ENCODE results near the gene ERP44. TPM values are rescaled to one million over a fixed set of nuclear protein-coding genes. Genes with fewer than 3 reads are reported as not detected.

The ERP44 gene
- total and polyA plus RNA-seq, 2 donors (not counting 3 experiments of a cell fraction or from before 2014, with no cell fraction given): 9.9 to 21.4 TPM

DNA sequence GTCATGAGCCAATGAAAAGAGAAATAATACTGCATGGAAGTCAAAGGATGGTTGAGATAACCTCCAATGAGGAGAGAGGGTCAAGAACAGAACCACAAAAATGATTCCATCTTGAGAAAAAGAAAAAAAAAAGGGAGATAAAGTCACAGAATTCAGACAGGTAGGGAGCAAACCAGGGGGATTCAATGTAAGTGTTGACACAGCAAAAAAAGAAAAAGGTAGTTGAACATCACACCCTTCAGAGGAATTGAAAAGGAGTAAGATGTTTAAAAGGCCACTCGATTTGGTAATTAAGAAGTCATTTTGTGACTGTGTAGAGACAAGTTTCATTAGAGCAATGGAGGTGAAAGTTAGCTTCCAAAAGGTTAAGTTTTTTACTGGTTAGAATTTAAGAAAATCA is 79.3 kb downstream of the ERP44 start:
- Histone ChIP-seq H3K27me3 (ENCODE audit: control insufficient read depth in 2 of 2, insufficient read depth in 2 of 2, low read length in 2 of 2) (no peaks in the 10 kb centered on the region), H3K27ac (ENCODE audit: insufficient read depth, low read depth, low read length) (no peak overlapping the region), H2AFZ (ENCODE audit: low read depth, low read length) (no peak overlapping the region), H4K20me1 (replicated peaks; ENCODE audit: control insufficient read depth, extremely low read depth, insufficient read depth, low read length) (no peaks in the 10 kb centered on the region), H3K4me2 (ENCODE audit: insufficient read depth, low read length) (no peak overlapping the region), H3K4me1 (ENCODE audit: control insufficient read depth, extremely low read depth, insufficient read depth, low read length) (no peaks in the 10 kb centered on the region), H3K36me3 (ENCODE audit: control insufficient read depth in 2 of 2, extremely low read depth in 1 of 2, insufficient read depth in 2 of 2, low read length in 2 of 2) (no peaks in the 10 kb centered on the region), H3K79me2 (ENCODE audit: control insufficient read depth, insufficient read depth, low read length) (no peaks in the 10 kb centered on the region), H3K9ac (replicated peaks; ENCODE audit: extremely low read depth, insufficient read depth, low read length) (no peak overlapping the region), H3K9me1 (replicated peaks; ENCODE audit: control insufficient read depth, extremely low read depth, insufficient read depth, low read length) (no peaks in the 10 kb centered on the region), H3K4me3 (replicated peaks in 1 of 3; ENCODE audit: insufficient read depth in 1 of 3, low read depth in 1 of 3, low read length in 3 of 3) (no peak overlapping the region), H3K9me3 (replicated peaks; ENCODE audit: control insufficient read depth, insufficient read depth, low read length) (no peaks in the 10 kb centered on the region)
- dilution Hi-C loops (cut with MboI; ENCODE audit: extremely low pct_ligation_motif_present, low sequenced_read_pairs): no loop called here
- no peak for DNase-seq (ENCODE audit: low read depth, low spot score)
- no peak for TF ChIP-seq POLR2AphosphoS5 (IDR thresholded peaks at IDR 0.05; ENCODE audit: insufficient read depth, low read depth, low read length)
- TF ChIP-seq FOS (IDR thresholded peaks at IDR 0.05; ENCODE audit: borderline replicate concordance, insufficient read depth, low read length): no peak
- TF ChIP-seq JUN (IDR thresholded peaks at IDR 0.05; ENCODE audit: borderline replicate concordance, insufficient read depth, insufficient read length, low read depth): no peak
- TF ChIP-seq, protein P1, sequence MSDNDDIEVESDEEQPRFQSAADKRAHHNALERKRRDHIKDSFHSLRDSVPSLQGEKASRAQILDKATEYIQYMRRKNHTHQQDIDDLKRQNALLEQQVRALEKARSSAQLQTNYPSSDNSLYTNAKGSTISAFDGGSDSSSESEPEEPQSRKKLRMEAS (IDR thresholded peaks at IDR 0.05; ENCODE audit: insufficient read depth, insufficient read length): no peak
- no peak for TF ChIP-seq POLR2A (IDR thresholded peaks at IDR 0.05; ENCODE audit: low read depth, low read length)
- TF ChIP-seq EZH2 (IDR thresholded peaks at IDR 0.05; ENCODE audit: borderline replicate concordance, low read depth, low read length, severe bottlenecking): no peak
- TF ChIP-seq, protein P2, sequence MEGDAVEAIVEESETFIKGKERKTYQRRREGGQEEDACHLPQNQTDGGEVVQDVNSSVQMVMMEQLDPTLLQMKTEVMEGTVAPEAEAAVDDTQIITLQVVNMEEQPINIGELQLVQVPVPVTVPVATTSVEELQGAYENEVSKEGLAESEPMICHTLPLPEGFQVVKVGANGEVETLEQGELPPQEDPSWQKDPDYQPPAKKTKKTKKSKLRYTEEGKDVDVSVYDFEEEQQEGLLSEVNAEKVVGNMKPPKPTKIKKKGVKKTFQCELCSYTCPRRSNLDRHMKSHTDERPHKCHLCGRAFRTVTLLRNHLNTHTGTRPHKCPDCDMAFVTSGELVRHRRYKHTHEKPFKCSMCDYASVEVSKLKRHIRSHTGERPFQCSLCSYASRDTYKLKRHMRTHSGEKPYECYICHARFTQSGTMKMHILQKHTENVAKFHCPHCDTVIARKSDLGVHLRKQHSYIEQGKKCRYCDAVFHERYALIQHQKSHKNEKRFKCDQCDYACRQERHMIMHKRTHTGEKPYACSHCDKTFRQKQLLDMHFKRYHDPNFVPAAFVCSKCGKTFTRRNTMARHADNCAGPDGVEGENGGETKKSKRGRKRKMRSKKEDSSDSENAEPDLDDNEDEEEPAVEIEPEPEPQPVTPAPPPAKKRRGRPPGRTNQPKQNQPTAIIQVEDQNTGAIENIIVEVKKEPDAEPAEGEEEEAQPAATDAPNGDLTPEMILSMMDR (IDR thresholded peaks at IDR 0.05; ENCODE audit: extremely low read depth in 1 of 2, insufficient read depth in 1 of 2, low read depth in 1 of 2, low read length in 2 of 2): no peak
- no peak for TF ChIP-seq GATA2 (IDR thresholded peaks at IDR 0.05; ENCODE audit: insufficient read depth, insufficient read length, low read depth, low read length)
- no peak for TF ChIP-seq MYC (IDR thresholded peaks at IDR 0.05; ENCODE audit: low read depth, low read length)
- FAIRE-seq: no peak
- intact Hi-C loops (cut with micrococcal nuclease): no loop called here
- ChIA-PET CTCF (no interaction called here), POLR2A (no interaction called here)
- BruUV-seq (replicated peaks): no TSS peak

Measured in endothelial cell of umbilical vein (primary cell).